ENCODE measurements around the gene GSTA2.
"Not testable (repeated sequence)": the region's sequence is repeated elsewhere in the genome, so short reads cannot be mapped to it uniquely, and the experiment has no call there.

DNA sequence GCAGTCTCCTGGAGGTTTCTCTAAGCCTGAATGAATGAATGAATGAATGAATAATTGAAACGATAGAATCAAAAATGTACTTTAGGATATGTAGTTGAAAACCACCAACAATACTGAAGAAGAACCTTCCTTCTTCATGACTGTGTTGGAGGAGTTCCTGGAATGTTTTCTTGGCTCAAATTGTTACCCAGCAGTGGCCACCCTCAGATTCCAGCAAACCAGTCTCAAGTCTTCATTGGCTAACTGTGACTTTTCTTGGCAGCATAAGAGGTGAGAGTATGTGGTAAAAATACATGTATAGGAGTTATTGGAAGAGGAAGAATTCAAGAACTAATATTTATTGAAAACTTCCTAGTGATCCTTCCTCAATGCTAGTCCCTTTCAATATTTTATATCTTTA lies 36.0 kb upstream of the GSTA2 start:
- TF ChIP-seq POLR2A, POLR2AphosphoS5 (IDR thresholded peaks at IDR 0.05): not testable (repeated sequence)

Measured in gastroesophageal sphincter (tissue), 2 donors.